Breast epithelium (tissue), 3 donors: ENCODE results near the gene SIM2.

ENCODE experiments used
- POLR2A ChIP-seq: fragments of 450-650 bp; IDR thresholded peaks from one replicate; pipeline ENCODE4 v1.6.1; 2016; ENCODE audit warnings: antibody characterized with exemption, mild to moderate bottlenecking, moderate library complexity
- TF ChIP-seq, protein P1 (sequence below), 3 donors: fragments of 450-650 bp; IDR thresholded peaks; one replicate each; pipeline ENCODE4 v1.5.1; 2016 to 2017; ENCODE audit warnings: antibody characterized with exemption in 3 of 3, mild to moderate bottlenecking in 3 of 3, moderate library complexity in 3 of 3

DNA sequence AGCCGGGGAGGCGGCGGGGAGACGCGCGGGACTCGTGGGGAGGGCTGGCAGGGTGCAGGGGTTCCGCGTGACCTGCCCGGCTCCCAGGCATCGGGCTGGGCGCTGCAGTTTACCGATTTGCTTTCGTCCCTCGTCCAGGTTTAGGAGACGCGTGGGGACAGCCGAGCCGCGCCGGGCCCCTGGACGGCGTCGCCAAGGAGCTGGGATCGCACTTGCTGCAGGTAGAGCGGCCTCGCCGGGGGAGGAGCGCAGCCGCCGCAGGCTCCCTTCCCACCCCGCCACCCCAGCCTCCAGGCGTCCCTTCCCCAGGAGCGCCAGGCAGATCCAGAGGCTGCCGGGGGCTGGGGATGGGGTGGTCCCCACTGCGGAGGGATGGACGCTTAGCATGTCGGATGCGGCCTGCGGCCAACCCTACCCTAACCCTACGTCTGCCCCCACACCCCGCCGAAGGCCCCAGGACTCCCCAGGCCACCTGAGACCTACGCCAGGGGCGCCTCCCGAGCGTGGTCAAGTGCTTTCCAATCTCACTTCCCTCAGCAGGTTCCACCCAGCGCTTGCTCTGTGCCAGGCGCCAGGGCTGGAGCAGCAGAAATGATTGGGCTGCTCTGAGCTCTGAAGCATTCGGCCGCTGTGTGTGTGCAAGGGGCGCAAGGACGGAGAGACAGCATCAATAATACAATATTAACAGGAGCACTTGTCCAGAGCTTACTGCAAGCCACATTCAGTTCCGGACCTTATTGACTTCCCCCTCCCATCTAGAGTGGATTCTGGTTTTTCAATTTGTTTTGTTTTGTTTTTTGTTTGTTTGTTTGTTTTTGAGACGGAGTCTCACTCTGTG lies 10.3 kb downstream of the SIM2 start:
- TF ChIP-seq, protein P1, sequence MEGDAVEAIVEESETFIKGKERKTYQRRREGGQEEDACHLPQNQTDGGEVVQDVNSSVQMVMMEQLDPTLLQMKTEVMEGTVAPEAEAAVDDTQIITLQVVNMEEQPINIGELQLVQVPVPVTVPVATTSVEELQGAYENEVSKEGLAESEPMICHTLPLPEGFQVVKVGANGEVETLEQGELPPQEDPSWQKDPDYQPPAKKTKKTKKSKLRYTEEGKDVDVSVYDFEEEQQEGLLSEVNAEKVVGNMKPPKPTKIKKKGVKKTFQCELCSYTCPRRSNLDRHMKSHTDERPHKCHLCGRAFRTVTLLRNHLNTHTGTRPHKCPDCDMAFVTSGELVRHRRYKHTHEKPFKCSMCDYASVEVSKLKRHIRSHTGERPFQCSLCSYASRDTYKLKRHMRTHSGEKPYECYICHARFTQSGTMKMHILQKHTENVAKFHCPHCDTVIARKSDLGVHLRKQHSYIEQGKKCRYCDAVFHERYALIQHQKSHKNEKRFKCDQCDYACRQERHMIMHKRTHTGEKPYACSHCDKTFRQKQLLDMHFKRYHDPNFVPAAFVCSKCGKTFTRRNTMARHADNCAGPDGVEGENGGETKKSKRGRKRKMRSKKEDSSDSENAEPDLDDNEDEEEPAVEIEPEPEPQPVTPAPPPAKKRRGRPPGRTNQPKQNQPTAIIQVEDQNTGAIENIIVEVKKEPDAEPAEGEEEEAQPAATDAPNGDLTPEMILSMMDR (IDR thresholded peaks at IDR 0.05) = no peak
- TF ChIP-seq POLR2A = no peak
